Stimulated activated CD8-positive, alpha-beta memory T cell treated with anti-CD3 and anti-CD28 coated beads, Interleukin-15, amount 100 ng/mL, for 4 hours (primary cell): Measurements from ENCODE around the gene MTARC1.
A peak's percentile ranks its signal among the peaks of the same experiment; 100 is the strongest.

Source experiments
- DNase-seq, 2 donors: peaks; one replicate each; pipeline ENCODE4 v3.0.0-alpha.2; 2020; ENCODE audit warnings: low read depth in 2 of 2

The MTARC1 gene

DNA sequence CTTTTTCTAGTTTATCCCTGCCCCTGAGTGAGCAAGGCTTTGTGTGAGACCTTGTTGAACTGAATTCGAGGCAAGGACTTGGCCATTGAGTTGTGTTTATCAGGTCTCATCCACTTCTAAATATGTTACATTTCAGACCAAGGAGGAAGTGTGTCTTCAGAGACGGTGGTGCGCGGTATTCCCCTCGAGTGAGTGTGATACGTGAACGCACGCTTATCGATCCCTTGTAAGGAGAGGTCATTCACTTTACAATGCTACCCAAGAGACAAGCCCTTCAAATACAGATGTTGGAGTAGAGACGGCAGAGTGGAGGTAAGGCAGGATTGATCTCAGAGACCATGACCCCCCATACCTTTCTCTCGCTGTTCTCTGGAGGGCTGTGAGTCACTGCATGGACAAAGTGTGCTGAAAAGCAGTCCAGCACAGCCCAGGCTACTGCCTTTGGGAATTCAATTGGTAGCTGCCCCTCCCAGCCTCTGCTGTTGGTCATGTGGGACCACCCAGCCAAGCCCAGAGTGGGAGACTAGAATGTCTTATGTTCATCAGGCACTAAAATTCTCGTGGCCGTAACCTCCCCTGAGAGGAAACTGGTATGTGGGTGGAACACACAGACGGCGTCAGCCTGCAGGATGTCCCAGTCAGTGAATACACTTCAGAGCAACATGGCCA, 16.3 kb upstream of the MTARC1 start:
- DNase-seq: no peak

DNA sequence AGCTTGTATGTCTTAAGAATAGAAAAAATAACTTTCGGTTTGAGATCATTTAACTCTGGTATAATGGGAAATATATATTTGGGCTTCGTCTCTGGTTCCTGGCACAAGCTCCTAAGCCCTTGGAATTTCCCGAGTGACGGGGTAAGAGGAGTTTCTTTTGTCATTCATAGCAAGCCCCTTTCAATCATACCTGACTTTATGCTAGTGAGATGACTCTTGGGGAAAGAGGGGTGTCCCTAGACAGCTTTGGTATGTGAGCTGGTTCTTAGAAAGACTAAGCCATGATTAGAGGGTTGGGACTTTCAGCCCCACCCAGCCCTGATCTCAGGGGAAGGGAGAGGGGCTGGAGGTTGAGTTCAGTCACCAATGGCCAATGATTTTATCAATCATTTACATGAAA, 13.9 kb upstream of the MTARC1 start:
- DNase-seq: no peak

DNA sequence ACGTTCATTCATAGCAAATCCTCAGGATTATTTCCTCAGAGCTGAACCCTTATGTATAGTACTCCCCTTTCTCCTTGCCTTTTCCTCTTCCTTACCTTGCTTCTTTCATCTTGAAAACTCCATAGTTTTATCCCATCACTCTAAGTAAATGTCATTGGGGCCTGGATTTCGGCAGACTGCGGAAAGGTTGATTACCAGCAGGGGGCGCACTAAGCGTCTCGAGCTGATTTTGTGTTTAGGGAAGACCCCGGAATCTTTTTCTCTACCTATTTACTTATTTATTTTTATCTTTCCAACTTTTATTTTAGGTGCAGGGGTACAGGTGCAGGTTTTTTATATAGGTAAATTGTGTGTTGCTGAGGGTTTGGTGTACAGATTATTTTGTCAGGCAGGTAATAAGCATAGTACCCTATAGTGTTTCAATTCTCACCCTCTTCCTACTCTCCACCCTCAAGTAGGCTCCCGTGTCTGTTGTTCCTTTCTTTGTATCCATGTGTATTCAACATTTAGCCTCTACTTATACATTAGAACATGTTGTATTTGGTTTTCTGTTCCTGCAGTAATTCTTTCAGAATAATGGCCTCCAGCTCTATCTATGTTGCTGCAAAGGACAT, 11.4 kb upstream of the MTARC1 start:
- no peak for DNase-seq

DNA sequence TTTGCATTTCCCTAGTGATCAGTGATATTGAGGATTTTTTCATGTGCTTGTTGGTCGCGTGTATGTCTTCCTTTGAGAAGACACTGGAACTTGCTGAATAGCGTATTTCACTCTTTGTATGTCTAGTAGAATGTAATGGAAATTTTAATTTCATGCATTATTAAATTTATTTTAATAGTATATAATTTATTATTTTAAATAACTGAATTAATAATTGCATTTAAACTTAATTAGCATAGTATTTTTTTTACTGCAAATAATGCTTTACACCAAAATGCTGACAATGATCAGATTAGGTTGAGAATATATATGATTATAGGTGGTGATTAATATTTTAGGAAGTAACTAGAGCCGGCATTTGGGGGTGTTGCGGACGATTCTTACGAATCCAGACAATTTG, 10.5 kb upstream of the MTARC1 start:
- no peak for DNase-seq

DNA sequence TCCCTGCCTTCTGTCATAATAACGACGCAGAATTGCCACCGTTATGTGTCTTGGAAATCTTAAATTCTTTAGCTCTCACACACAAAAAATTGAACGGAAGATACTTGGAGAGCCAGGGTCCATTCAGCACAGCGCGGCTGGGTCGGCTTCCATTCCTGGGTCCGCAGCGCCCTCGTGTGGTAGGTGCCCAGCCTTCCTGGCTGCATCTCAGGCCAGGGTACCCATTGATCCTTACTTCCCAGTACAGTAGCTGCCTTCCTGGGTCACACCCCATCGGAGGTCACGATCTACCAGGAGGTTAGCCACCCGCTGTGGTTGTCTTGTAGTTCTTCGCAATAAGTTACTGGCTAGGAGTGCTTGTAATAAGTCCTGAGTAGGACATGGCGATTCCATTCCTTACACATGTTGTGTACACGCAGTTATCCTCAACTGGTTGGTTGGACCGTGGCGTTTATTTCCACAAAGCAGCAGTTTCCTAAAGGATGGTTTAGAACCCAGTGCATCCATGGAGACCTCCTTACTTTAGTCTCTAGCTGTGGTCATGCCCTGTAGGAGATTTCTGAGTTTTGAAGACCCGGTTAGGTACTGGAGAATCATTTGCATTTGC, 9.9 kb upstream of the MTARC1 start:
- peak; percentile 8 to 11 for DNase-seq

DNA sequence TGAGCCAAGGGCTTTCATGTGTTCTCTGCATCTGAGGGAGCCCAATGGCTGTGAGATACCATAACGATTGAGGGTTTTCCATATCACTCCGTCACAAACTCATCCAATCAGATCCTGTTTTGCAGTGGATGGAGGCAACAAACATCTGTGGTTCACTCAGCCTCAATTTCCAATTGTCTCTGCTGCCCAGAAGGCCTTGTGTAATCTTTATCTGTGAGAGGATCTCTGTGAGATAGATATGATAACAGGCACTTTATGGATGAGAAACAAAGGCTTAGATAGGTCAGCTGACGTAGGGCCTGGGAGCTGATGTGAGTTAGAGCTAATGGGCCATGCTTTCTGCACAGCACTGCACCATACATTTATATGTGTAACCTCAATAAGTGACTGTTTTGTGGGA, 3.3 kb upstream of the MTARC1 start:
- no peak for DNase-seq

DNA sequence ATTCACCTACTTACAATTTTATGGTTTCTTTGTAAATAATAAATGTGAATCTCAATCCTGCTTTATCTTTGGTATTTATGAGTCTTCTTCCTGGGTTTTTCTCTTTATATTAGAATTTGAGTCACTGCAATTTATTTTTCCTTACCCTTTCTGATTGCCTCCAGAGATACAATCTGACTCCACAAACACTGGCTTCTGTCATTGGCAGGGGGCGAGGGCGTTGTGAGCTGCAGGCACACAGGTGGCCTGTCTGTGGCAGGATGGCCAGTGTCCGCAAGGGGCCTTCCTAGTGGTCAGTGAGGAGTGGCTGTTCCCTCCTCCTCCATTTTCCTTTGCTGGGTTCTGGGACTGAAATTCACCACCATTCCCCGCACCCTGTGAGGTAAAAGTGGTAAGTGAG, 2.0 kb upstream of the MTARC1 start:
- DNase-seq: no peak

DNA sequence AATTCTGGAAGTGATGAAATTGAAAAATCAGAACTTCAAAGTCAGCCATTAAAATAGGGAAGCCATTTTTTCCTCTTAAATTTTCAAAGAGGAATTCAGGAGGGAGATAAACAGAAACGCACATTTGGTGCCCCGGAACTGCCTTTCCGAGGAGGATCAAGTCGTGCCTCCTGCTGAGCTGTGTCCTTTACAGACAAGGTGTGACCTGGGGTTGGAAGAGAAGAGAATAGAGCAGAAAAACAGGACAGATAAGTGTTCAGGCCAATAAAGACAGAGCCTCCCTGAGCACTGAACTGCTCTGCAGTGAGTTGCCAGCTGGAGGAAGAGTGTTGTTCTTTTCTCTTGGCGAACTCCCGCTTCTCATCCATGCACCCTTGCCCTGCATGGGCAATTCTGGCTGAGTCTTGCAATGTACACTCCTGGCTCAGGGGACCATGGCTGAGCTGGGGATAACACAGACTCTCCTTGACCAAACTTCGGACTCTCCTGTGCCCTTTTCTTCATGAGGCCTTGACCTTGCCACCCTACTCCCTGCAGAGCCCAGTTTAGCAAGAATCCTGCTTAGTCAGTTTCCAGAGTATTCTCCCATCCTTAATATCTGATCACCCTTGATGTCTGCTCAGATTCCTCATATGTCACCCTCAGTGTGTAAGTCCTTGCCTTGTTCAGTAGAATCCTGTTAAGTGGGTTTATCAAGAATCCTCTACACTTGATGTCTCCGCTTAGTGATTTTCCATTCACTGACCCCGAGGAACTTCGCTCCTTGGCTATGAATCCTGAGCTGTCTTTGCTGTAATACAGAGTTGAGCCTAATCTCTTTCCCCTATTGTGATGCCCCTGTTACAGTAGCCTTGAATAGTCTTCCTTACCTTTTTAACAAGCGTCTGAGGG, 1.3 kb upstream of the MTARC1 start:
- no peak for DNase-seq

DNA sequence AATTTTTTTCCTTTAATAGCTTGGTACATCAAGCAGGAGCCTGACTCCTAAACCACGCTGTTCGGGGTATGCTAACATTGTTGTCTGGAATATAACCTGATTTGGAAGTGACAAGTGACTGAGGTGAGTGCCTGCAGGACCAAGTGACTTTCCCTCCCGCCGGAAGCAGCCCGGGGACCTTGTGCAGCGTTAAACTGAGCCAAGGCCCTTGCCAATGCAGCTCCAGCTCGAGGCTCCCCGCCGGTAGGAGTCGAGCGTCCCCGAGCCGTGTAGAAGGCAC, 716 bp upstream of the MTARC1 start:
- DNase-seq: no peak

DNA sequence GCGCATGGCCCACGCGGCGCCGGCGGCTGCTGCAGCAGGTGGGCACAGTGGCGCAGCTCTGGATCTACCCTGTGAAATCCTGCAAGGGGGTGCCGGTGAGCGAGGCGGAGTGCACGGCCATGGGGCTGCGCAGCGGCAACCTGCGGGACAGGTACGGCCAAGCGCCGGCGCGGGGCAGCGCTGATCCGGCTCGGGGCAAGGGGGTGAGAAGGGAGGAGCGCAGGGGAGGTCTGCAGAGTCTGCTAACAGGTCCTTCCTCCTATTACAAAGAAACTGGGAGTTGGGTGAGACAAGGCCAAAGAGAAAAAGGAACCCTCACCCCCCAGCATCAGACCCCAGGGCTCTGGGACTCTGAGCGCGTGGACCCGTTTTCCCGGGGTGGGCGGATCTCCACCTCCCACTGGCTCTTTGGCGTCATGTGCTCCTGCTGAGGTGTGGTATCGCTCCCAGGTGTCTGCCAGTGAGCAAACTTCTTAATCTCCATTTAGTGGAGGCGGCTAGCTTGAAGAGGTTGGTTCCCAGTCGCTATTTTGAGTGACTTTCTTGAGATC, 431 bp downstream of the MTARC1 start:
- DNase-seq: no peak

DNA sequence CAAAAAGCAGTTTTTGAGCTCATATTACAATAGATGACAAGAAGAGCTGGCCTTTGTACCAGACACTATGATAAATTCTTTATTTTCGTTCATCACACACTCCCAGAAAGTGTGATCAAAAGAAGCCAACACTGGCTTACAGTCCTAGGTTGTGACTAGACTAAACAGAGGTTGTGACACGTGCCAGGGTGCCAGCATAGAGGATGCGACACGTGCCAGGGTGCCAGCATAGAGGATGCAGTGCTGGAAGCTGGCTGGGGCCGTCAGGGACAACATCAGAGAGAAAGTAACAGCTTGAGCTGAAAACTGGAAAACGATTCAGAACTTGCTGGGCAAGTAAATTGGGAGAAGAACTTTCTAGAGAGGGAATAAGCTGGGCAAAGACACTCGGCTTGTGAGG, 2.2 kb downstream of the MTARC1 start:
- no peak for DNase-seq

DNA sequence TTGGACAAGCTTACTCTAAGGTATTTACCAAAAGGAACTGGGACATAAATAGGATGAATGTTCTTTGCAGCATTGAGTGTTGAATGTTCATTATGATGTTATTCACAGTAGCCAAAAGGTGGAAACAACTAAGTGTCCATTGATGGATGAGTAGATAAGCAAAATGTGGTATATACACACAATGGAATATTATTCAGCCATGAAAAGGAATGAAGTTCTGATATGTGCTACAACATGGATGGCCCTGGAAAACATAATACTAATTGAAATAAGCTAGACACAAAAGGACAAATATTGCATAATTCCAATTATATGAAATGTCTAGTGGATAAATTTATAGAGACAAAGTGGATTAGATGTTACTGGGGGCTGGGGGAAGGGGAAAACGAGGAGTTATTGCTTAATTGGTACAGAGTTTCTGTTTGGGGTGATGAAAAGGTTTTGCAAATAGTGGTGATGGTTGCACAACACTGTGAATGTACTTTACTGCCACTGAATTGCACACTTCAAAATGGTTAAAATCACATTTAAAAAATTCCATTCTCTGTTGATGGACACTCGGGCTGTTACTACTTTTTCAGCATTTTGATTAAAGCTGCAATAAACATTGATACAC, 2.9 kb downstream of the MTARC1 start:
- no peak for DNase-seq

DNA sequence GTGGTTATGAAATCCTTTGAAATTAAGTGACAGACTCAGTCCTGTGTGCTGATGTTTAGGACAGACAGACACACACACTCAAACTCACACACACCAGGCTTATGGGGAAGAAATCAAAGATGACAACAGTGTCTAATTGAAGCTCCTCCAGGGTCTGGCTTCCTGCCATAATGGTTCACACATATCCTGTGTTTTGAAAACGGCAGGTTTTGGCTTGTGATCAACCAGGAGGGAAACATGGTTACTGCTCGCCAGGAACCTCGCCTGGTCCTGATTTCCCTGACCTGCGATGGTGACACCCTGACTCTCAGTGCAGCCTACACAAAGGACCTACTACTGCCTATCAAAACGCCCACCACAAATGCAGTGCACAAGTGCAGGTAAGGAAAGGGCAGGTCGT, 4.6 kb downstream of the MTARC1 start:
- no peak for DNase-seq

DNA sequence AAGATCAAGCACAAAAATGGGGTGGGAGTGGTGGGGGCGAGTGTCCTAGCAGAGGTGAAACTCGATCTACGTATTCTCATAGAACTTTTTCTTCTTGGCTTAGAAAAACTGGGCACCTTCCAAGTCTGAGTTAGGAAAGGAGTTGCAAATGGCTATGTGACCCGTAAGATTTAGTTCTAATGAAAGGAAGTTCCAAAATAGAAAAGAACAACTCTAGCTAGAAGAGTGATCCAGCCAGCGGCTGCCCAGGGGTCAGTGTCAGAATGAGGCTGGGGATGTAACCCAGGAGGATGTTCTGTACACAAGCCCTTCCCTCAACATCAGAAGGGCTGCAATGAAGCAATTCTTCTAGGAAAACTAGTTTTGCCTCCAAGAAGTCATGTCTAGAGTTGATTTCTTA, 5.2 kb downstream of the MTARC1 start:
- DNase-seq: no peak

DNA sequence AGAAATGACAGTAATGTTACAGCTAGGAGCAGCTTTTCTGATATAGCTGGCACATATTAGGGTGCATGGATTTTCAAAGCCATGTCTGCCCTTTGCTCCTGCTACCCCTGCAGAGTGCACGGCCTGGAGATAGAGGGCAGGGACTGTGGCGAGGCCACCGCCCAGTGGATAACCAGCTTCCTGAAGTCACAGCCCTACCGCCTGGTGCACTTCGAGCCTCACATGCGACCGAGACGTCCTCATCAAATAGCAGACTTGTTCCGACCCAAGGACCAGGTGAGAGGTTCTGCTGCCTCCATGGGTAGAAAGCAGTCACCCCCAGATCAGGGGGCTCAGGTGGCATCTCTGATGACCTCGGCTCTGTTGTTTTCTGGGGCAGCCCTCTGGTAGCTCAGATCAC, 9.8 kb downstream of the MTARC1 start:
- DNase-seq: no peak

DNA sequence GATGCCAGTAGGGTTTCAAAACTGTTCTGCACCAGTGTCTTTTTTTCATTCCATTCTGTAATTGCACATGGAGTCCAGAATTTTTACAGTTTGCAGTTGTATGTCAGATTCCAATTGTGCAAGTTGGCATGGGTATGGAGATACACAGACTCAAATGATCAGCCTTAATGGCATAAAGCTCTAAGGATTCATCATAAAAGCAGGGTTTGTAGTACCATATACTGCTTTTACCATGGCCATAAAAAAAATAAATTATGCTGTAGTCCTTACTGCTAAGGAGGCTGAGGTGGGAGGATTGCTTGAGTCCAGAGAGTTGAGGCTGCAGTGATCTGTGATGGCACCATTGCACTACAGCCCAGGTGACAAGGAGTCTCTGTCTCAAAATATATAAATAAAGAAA, 10.3 kb downstream of the MTARC1 start:
- no peak for DNase-seq

DNA sequence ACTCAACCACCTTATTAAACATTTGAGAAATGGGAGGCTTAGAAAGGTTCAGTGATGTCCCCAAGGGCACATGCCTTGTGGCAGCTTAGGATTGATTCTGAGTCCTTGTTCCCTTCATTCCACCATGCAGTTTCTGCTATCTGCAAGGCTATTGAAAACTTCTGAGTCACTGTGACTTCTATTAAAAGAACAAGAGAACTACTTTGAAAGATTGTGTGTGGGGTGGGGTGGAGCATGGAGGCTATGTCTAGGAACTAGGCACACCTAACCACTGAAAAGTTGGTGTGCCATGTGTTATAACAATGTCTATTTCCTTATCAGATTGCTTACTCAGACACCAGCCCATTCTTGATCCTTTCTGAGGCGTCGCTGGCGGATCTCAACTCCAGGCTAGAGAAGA, 10.8 kb downstream of the MTARC1 start:
- DNase-seq: no peak

DNA sequence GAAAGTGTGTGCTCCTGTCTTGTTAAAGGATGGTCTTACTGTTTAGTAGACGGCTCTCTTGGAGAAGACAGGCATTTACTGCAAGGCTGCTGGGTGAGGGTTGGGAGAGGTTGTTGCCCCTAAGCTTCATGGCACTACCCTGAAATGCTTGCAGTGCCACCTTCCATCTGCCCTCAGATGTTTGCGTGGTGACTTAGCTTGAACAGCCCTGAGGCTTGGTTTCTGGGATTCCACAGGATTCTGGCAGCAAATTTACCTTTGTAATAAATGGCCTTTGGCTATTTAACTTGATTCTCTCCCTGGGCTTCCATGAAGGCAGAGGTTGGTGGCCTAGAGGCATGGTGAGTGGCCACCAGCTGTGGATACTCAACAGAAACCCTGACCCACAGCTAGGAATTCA, 11.6 kb downstream of the MTARC1 start:
- DNase-seq: no peak

DNA sequence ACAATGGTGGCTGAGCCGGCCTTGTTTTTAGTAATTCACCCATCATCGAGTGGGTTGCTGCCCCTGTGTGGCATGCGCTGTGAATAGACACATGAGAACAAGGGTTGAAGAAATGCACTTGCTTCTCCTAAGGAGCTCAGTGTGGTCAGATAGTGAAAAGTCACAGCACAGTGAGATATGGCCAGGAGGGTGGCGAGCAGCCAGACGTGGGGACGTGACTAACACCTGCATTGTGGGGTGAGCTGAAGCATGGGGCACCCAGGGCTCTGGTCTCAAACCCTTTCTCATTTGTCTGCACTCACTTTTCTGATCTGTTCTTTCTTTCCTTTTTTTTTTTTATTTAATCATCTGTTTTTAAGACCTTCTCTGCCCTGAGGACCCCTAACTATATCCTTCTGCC, 13.5 kb downstream of the MTARC1 start:
- DNase-seq: no peak

DNA sequence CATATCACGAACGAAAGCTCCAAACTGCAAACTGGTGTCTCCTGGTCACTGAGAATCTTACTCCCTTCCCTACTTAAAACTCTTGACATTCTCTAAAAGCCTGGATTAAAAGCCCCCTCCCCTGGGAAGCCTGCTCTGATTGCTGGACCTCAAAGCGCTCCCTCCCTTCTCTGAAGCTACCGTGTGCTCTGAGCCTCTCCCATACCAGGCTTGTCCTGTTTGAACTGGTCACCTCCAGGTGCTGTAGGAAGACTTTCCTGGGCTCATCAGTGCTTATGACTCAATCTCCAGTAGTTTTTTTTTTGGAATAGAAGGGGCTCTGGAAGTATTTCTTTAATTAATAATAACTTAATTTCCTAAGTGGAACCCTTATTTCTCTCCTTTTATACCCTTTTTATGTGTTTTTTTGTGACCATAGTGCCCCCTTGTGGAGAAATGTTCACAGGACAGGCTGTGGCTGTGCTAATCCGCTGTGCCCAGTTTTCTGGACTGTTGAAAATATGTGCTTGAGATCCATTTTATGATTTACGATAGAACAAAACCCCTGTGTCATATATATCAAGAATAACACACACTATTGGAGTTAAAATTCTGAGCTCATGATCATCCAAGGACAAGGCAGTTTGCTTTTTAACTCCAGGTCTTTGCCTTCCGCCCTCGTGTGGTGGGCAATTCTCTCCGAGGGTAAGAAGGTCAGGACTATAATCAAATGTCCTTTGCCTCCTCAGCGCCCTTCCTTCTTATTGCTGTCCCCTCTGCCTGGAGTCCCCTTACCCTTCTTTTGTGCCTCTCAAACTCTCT, 16.9 kb downstream of the MTARC1 start:
- DNase-seq: no peak

DNA sequence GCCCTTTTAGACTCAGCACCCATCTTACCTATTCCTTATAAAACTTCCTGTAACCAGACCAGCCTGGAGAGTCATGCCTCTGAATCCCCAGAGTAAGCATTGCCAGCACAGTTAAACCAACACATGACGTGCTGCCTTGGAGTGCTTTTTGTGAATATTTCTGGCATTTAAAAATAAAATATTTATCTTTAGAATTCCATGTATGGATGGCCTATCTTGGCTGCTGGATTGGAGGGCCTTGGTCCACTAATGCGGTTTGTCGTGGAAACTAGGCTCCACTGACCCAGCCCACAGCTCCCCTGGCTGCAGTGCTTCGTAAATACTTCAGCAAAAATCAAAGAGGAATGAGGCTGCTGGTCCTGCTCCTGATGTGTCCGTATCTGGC, 17.5 kb downstream of the MTARC1 start:
- no peak for DNase-seq
